MM.1S (cell line): ENCODE data around the gene KCNG2.
"Not testable (repeated sequence)": the region's sequence is repeated elsewhere in the genome, so short reads cannot be mapped to it uniquely, and the experiment has no call there.

Experiments used
- EZH2 ChIP-seq: fragments of 300-600 bp; sonication (generic); optimal IDR thresholded peaks from 2 replicates; pipeline ENCODE3; 2017; ENCODE audit warnings: low read depth, mild to moderate bottlenecking, antibody characterized with exemption, low read length, mixed read lengths
- EZH2phosphoT487 ChIP-seq: fragments of 300-600 bp; sonication (generic); IDR thresholded peaks from 2 replicates; pipeline ENCODE4 v1.6.1; 2018; ENCODE audit warnings: antibody characterized with exemption, low read length
- TF ChIP-seq, protein P1 (sequence below): fragments of 300-600 bp; sonication (generic); IDR thresholded peaks from 2 replicates; pipeline ENCODE4 v1.5.1; 2016; ENCODE audit warnings: antibody characterized with exemption, low read length, mixed read lengths

DNA sequence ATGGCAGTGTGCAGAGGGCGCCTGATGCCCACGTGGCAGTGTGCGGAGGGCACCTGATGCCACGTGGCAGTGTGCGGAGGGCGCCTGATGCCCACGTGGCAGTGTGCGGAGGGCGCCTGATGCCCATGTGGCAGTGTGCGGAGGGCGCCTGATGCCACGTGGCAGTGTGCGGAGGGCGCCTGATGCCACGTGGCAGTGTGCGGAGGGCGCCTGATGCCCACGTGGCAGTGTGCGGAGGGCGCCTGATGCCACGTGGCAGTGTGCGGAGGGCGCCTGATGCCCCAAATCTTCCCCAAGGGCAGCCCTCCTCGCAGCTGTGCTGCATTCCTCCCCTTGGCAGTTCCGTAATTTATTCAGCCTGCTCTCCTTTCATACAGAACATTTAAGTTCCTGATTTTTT lies 80.5 kb downstream of the KCNG2 start:
- TF ChIP-seq, protein P1, sequence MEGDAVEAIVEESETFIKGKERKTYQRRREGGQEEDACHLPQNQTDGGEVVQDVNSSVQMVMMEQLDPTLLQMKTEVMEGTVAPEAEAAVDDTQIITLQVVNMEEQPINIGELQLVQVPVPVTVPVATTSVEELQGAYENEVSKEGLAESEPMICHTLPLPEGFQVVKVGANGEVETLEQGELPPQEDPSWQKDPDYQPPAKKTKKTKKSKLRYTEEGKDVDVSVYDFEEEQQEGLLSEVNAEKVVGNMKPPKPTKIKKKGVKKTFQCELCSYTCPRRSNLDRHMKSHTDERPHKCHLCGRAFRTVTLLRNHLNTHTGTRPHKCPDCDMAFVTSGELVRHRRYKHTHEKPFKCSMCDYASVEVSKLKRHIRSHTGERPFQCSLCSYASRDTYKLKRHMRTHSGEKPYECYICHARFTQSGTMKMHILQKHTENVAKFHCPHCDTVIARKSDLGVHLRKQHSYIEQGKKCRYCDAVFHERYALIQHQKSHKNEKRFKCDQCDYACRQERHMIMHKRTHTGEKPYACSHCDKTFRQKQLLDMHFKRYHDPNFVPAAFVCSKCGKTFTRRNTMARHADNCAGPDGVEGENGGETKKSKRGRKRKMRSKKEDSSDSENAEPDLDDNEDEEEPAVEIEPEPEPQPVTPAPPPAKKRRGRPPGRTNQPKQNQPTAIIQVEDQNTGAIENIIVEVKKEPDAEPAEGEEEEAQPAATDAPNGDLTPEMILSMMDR, result not testable (repeated sequence)
- not testable (repeated sequence) for TF ChIP-seq EZH2phosphoT487, EZH2
